DND-41 (cell line): ENCODE measurements around the gene CPN1.
"Not testable (repeated sequence)": the region's sequence is repeated elsewhere in the genome, so short reads cannot be mapped to it uniquely, and the experiment has no call there.

Experiments used
- ATAC-seq: fragments of 200-7000 bp; cut with Tn5 transposase; 3 replicates; pipeline ENCODE4 v1.9.1; 2021; ENCODE audit warnings: low read depth; ENCODE audit not compliant: insufficient read depth
- DNase-seq: peaks from one replicate; pipeline ENCODE4 v3.0.0-alpha.2; 2020
- H2AFZ ChIP-seq: 2 replicates; pipeline ENCODE4 v1.6.0; 2012; ENCODE audit warnings: low read depth, low read length
- H3K27ac ChIP-seq: 2 replicates; pipeline ENCODE4 v1.5.1; 2012; ENCODE audit warnings: low read length, inconsistent platforms
- H3K27me3 ChIP-seq: fragments of 200-600 bp; sonication (generic); 2 replicates; pipeline ENCODE4 v1.6.0; 2012; ENCODE audit warnings: low read length, mild to moderate bottlenecking, inconsistent platforms; ENCODE audit not compliant: insufficient read depth, poor library complexity
- H3K36me3 ChIP-seq: 2 replicates; pipeline ENCODE4 v1.5.1; 2012; ENCODE audit warnings: low read length, inconsistent platforms; ENCODE audit not compliant: insufficient read depth
- H3K4me1 ChIP-seq: 2 replicates; pipeline ENCODE4 v1.5.1; 2012; ENCODE audit warnings: mild to moderate bottlenecking, low read length; ENCODE audit not compliant: insufficient read depth
- H3K4me2 ChIP-seq: 2 replicates; pipeline ENCODE4 v1.6.0; 2012; ENCODE audit warnings: mild to moderate bottlenecking, moderate library complexity, low read length, inconsistent platforms; ENCODE audit not compliant: insufficient read depth
- H3K4me3 ChIP-seq, 2 experiments: fragments of 200-600 bp in 1 of 2; shearing (Covaris generic) in 1 of 2; 2 replicates each; pipeline ENCODE4 v1.5.1; 2012 to 2016; ENCODE audit warnings: inconsistent platforms in 2 of 2, low read length in 2 of 2, mild to moderate bottlenecking in 2 of 2, low read depth in 1 of 2, moderate library complexity in 1 of 2
- H3K79me2 ChIP-seq: 2 replicates; pipeline ENCODE4 v1.6.0; 2012; ENCODE audit warnings: low read length, inconsistent platforms; ENCODE audit not compliant: insufficient read depth
- H3K9ac ChIP-seq: 2 replicates; pipeline ENCODE4 v1.6.0; 2012; ENCODE audit warnings: low read depth, mild to moderate bottlenecking, inconsistent platforms, low read length, moderate library complexity
- H3K9me3 ChIP-seq: 2 replicates; pipeline ENCODE4 v1.5.1; 2012; ENCODE audit warnings: low read length, moderate library complexity, mild to moderate bottlenecking, inconsistent platforms; ENCODE audit not compliant: insufficient read depth, severe bottlenecking
- H4K20me1 ChIP-seq: 2 replicates; pipeline ENCODE4 v1.6.0; 2012; ENCODE audit warnings: low read length; ENCODE audit not compliant: insufficient read depth
- EZH2 ChIP-seq: IDR thresholded peaks from 3 replicates; pipeline ENCODE4 v1.6.1; 2012; ENCODE audit warnings: borderline replicate concordance, low read depth, mild to moderate bottlenecking, moderate library complexity, low read length, inconsistent platforms; ENCODE audit not compliant: severe bottlenecking
- TF ChIP-seq, protein P1 (sequence below): IDR thresholded peaks from 2 replicates; pipeline ENCODE4 v1.5.1; 2012; ENCODE audit warnings: borderline replicate concordance, low read length, moderate library complexity, mild to moderate bottlenecking; ENCODE audit not compliant: poor library complexity, severe bottlenecking; ENCODE audit errors: extremely low read depth

Gene CPN1

DNA sequence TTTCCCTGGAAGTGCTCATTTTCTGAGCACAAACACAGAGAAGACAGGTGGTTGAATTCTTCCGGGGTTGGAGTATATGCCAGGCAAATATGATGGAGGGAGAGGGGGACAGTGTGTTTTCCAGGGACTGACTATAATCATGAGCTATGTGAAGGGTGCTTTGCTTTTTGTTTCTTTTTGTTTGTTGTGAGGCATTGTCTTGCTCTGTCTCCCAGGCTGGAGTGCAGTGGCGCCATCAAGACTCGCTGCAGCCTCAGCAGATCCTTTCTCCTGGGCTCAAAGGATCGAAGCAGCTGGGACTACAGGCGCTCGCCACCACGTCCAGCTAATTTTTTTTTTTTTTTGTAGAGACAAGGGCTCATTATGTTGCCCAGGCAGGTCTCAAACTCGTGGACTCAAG lies 47.3 kb upstream of the CPN1 start:
- no peaks in the 10 kb centered on the region for H3K4me1 ChIP-seq
- no peak for DNase-seq

DNA sequence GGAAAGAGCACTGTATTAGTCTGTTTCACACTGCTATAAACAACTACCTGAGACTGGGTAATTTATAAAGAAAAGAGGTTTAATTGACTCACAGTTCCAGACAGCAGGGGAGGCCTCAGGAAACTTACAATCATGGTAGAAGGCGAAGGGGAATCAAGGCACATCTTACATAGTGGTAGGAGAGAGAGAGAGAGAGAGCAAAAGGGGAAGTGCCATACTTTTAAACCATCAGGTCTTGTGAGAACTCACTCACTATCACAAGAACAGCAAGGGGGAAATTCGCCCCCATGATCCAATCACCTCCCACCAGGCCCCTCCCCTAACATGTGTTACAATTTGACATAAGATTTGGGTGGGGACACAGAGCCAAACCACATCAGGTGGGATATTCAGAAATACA lies 43.7 kb upstream of the CPN1 start:
- not testable (repeated sequence) for H3K27me3 ChIP-seq, H3K9me3 ChIP-seq, H3K79me2 ChIP-seq, H3K36me3 ChIP-seq, DNase-seq, H2AFZ ChIP-seq, H3K4me1 ChIP-seq, H3K4me2 ChIP-seq, H3K27ac ChIP-seq, H4K20me1 ChIP-seq, H3K4me3 ChIP-seq, H3K9ac ChIP-seq, ATAC-seq

More for the DNA sequence above, 47.3 kb upstream of the CPN1 start:
- Histone ChIP-seq H3K9ac (no peak overlapping the region), H3K27me3 (peaks cover 3% of the 10 kb centered on the region), H3K36me3 (no peaks in the 10 kb centered on the region), H2AFZ (no peak overlapping the region; the same call in 1 of the 2 replicates), H3K79me2 (no peaks in the 10 kb centered on the region), H3K4me3 (no peak overlapping the region), H4K20me1 (no peaks in the 10 kb centered on the region), H3K9me3 (no peaks in the 10 kb centered on the region), H3K4me2 (no peak overlapping the region), H3K27ac (no peak overlapping the region)
- no peak for ATAC-seq
- TF ChIP-seq, protein P1, sequence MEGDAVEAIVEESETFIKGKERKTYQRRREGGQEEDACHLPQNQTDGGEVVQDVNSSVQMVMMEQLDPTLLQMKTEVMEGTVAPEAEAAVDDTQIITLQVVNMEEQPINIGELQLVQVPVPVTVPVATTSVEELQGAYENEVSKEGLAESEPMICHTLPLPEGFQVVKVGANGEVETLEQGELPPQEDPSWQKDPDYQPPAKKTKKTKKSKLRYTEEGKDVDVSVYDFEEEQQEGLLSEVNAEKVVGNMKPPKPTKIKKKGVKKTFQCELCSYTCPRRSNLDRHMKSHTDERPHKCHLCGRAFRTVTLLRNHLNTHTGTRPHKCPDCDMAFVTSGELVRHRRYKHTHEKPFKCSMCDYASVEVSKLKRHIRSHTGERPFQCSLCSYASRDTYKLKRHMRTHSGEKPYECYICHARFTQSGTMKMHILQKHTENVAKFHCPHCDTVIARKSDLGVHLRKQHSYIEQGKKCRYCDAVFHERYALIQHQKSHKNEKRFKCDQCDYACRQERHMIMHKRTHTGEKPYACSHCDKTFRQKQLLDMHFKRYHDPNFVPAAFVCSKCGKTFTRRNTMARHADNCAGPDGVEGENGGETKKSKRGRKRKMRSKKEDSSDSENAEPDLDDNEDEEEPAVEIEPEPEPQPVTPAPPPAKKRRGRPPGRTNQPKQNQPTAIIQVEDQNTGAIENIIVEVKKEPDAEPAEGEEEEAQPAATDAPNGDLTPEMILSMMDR: no peak
- no peak for TF ChIP-seq EZH2

DNA sequence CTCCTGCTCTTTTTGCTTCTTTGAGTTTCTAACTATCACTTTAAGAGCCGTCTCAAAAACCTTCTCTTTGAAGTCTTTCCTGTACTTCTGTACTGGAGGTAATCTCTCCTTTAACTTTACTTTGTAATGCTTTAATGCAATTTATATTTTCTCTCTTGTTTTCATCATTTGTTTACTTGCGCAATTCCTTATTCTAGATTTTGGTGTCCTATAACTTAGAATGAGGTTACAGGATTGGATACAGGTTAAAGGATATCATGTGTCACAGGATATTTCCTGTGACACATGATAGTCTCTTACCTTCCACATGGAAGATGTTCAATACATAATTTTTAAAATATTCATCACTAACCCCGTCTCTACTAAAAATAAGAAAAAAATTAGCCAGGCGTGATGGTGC lies 42.4 kb upstream of the CPN1 start:
- Histone ChIP-seq H3K9me3 (no peaks in the 10 kb centered on the region), H2AFZ (no peak overlapping the region), H3K4me1 (peaks cover 8% of the 10 kb centered on the region), H3K9ac (no peak overlapping the region), H3K27me3 (no peaks in the 10 kb centered on the region), H3K27ac (no peak overlapping the region), H3K79me2 (no peaks in the 10 kb centered on the region), H3K4me2 (no peak overlapping the region), H3K4me3 (no peak overlapping the region), H4K20me1 (no peaks in the 10 kb centered on the region), H3K36me3 (no peaks in the 10 kb centered on the region)
- no peak for ATAC-seq
- DNase-seq: no peak
- TF ChIP-seq, protein P1: no peak
- no peak for TF ChIP-seq EZH2

DNA sequence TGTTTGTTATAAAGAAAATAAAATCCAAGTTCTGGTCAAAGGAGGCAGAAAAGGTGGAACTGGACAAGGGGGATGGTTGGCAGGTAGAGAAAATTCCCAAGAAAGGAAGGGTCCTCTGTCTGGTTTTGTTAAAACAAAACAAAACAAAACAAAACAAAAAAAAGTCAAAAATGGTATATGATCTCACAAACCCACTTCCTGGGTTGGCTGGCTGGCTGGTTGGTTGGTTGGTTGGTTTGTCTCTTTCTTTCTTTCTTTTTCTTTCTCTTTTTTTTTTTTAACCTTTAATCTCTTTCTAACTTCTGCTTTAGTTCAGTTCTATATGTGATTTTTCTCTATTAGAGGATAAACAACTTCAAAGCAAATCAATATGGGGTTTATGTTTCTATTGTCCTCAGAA lies 41.1 kb upstream of the CPN1 start:
- Histone ChIP-seq H3K4me1 (peaks cover 8% of the 10 kb centered on the region), H3K4me2 (no peak overlapping the region), H3K36me3 (no peaks in the 10 kb centered on the region), H3K9ac (no peak overlapping the region), H4K20me1 (no peaks in the 10 kb centered on the region), H3K79me2 (no peaks in the 10 kb centered on the region), H3K27me3 (no peaks in the 10 kb centered on the region), H3K4me3 (no peak overlapping the region), H2AFZ (peak overlapping the region; percentile 13), H3K27ac (no peak overlapping the region), H3K9me3 (no peaks in the 10 kb centered on the region)
- no peak; the same call in 2 of the 3 replicates for ATAC-seq
- TF ChIP-seq EZH2: no peak
- TF ChIP-seq, protein P1: no peak
- peak; percentile 17 for DNase-seq
